H1 (cell line): ENCODE measurements around the gene MYL9. TPM values are rescaled to one million over a fixed set of nuclear protein-coding genes. Genes with fewer than 3 reads are reported as not detected.

Source experiments
- CTCF ChIA-PET: fragments of 300-600 bp; sonication (Branson Sonifier 250); formaldehyde crosslinking; loops from one replicate; lab custom pipeline; 2021; ENCODE audit not compliant: partially characterized antibody; lab: Charles Lee
- POLR2A ChIA-PET: fragments of 300-600 bp; sonication (Branson Sonifier 250); formaldehyde crosslinking; loops from one replicate; lab custom pipeline; 2021; ENCODE audit warnings: inconsistent platforms; ENCODE audit not compliant: partially characterized antibody; lab: Charles Lee
- DNase-seq, 2 experiments: peaks; one replicate each; pipeline versions ENCODE4 v3.0.0 to v3.0.0-alpha.2; 2010 to 2022; ENCODE audit warnings: low spot score in 2 of 2, low read depth in 1 of 2, mixed read lengths in 1 of 2
- FAIRE-seq: peaks from 2 replicates; lab custom pipeline; 2011; peaks lifted over from hg19 to GRCh38; lab: Jason Lieb, UNC
- H2AFZ ChIP-seq: 2 replicates; pipeline ENCODE4 v1.8.1; 2012; ENCODE audit warnings: low read length, inconsistent platforms
- H2AK5ac ChIP-seq: 2 replicates; pipeline ENCODE4 v1.6.1; 2013; ENCODE audit warnings: low read depth, low read length
- H2BK120ac ChIP-seq: replicated peaks from 2 replicates; pipeline ENCODE3; 2013; ENCODE audit warnings: low read depth, low read length, inconsistent platforms
- H2BK12ac ChIP-seq: 2 replicates; pipeline ENCODE4 v1.6.1; 2013; ENCODE audit warnings: low read depth, low read length
- H2BK15ac ChIP-seq: 2 replicates; pipeline ENCODE4 v1.6.1; 2013; ENCODE audit warnings: low read length
- H2BK20ac ChIP-seq: 2 replicates; pipeline ENCODE4 v1.6.1; 2013; ENCODE audit warnings: low read length
- H2BK5ac ChIP-seq: 2 replicates; pipeline ENCODE4 v1.6.1; 2013; ENCODE audit warnings: low read depth, low read length
- H3K14ac ChIP-seq: 2 replicates; pipeline ENCODE4 v1.6.1; 2013; ENCODE audit warnings: inconsistent platforms; ENCODE audit not compliant: insufficient read length
- H3K18ac ChIP-seq: 2 replicates; pipeline ENCODE4 v1.6.1; 2013; ENCODE audit warnings: low read length; ENCODE audit errors: extremely low read depth
- H3K23ac ChIP-seq: 2 replicates; pipeline ENCODE4 v1.6.1; 2013; ENCODE audit warnings: inconsistent platforms; ENCODE audit not compliant: insufficient read length
- H3K23me2 ChIP-seq: 2 replicates; pipeline ENCODE4 v1.6.1; 2013; ENCODE audit warnings: low read depth, low read length
- H3K27ac ChIP-seq: 2 replicates; pipeline ENCODE4 v1.6.1; 2011; ENCODE audit warnings: low read depth, low read length, inconsistent platforms
- H3K27me3 ChIP-seq, 4 experiments: replicated peaks in 1 of 4; 1 replicate in 1 of 4; 2 replicates in 3 of 4; pipeline versions ENCODE4 v1.6.1 to v1.8.1; 2011 to 2013; ENCODE audit warnings: low read length in 3 of 4, mild to moderate bottlenecking in 3 of 4, inconsistent platforms in 2 of 4, mixed read lengths in 2 of 4, moderate library complexity in 1 of 4; ENCODE audit not compliant: control insufficient read depth in 3 of 4, insufficient read depth in 3 of 4; ENCODE audit errors: extremely low read depth in 1 of 4
- H3K36me3 ChIP-seq, 4 experiments: 2 replicates each; pipeline versions ENCODE4 v1.6.1 to v1.8.1; 2011 to 2013; ENCODE audit warnings: mild to moderate bottlenecking in 4 of 4, low read length in 3 of 4, moderate library complexity in 2 of 4, control low read depth in 1 of 4, inconsistent platforms in 1 of 4; ENCODE audit not compliant: insufficient read depth in 4 of 4, control insufficient read depth in 2 of 4
- H3K4ac ChIP-seq: replicated peaks from 2 replicates; pipeline ENCODE3; 2013; ENCODE audit warnings: low read length, low read depth, mixed read lengths, inconsistent platforms; ENCODE audit not compliant: insufficient read length
- H3K4me1 ChIP-seq, 4 experiments: replicated peaks in 1 of 4; 1 replicate in 1 of 4; 2 replicates in 3 of 4; pipeline versions ENCODE4 v1.6.1 to v1.8.1; 2011 to 2013; ENCODE audit warnings: low read length in 3 of 4, inconsistent platforms in 2 of 4, mixed read lengths in 1 of 4; ENCODE audit not compliant: insufficient read depth in 4 of 4, control insufficient read depth in 3 of 4
- H3K4me2 ChIP-seq, 2 experiments: 2 replicates each; pipeline versions ENCODE4 v1.6.1 to v1.8.1; 2011 to 2013; ENCODE audit warnings: low read depth in 2 of 2, low read length in 2 of 2, control low read depth in 1 of 2, inconsistent platforms in 1 of 2, mild to moderate bottlenecking in 1 of 2; ENCODE audit not compliant: insufficient read depth in 1 of 2
- H3K4me3 ChIP-seq, 4 experiments: fragments of 200-600, 300-600 bp in 1 of 4; sonication (generic), shearing (Covaris generic), sonication (Bioruptor Twin) in 1 of 4; 2 replicates each; pipeline versions ENCODE4 v1.5.1 to v1.8.1; 2011 to 2016; ENCODE audit warnings: low read length in 4 of 4, low read depth in 3 of 4, control low read depth in 2 of 4, inconsistent platforms in 2 of 4, mild to moderate bottlenecking in 2 of 4, mixed read lengths in 1 of 4, moderate library complexity in 1 of 4; ENCODE audit not compliant: insufficient read depth in 2 of 4; ENCODE audit errors: extremely low read depth in 1 of 4
- H3K56ac ChIP-seq: replicated peaks from 2 replicates; pipeline ENCODE3; 2013; ENCODE audit warnings: low read depth, mild to moderate bottlenecking, mixed read lengths, low read length, inconsistent platforms; ENCODE audit not compliant: insufficient read length
- H3K79me1 ChIP-seq: 2 replicates; pipeline ENCODE4 v1.6.1; 2013; ENCODE audit warnings: low read depth, low read length, control low read depth
- H3K79me2 ChIP-seq, 2 experiments: 2 replicates each; pipeline versions ENCODE4 v1.6.1 to v1.8.1; 2012 to 2013; ENCODE audit warnings: low read length in 2 of 2, mild to moderate bottlenecking in 2 of 2, inconsistent platforms in 1 of 2; ENCODE audit not compliant: insufficient read depth in 2 of 2, control insufficient read depth in 1 of 2
- H3K9ac ChIP-seq, 4 experiments: replicated peaks in 1 of 4; 1 replicate in 1 of 4; 2 replicates in 3 of 4; pipeline versions ENCODE4 v1.6.1 to v1.8.1; 2011 to 2013; ENCODE audit warnings: low read depth in 3 of 4, low read length in 3 of 4, control low read depth in 2 of 4, mild to moderate bottlenecking in 2 of 4, moderate library complexity in 2 of 4, inconsistent platforms in 1 of 4; ENCODE audit errors: extremely low read depth in 1 of 4
- H3K9me3 ChIP-seq, 2 experiments: 2 replicates each; pipeline versions ENCODE4 v1.6.1 to v1.8.1; 2012 to 2013; ENCODE audit warnings: mild to moderate bottlenecking in 2 of 2, moderate library complexity in 2 of 2, control low read depth in 1 of 2, inconsistent platforms in 1 of 2, low read depth in 1 of 2, low read length in 1 of 2, mixed read lengths in 1 of 2; ENCODE audit not compliant: insufficient read depth in 2 of 2
- H4K20me1 ChIP-seq, 2 experiments: replicated peaks in 1 of 2; 2 replicates each; pipeline versions ENCODE3 to v1.8.1; 2011 to 2013; ENCODE audit warnings: inconsistent platforms in 2 of 2, low read length in 2 of 2, mild to moderate bottlenecking in 1 of 2; ENCODE audit not compliant: insufficient read depth in 2 of 2, control insufficient read depth in 1 of 2
- H4K5ac ChIP-seq: 2 replicates; pipeline ENCODE4 v1.6.1; 2013; ENCODE audit warnings: low read length, low read depth, mixed read lengths, inconsistent platforms; ENCODE audit not compliant: insufficient read length
- H4K8ac ChIP-seq: 2 replicates; pipeline ENCODE4 v1.8.0; 2013; ENCODE audit warnings: mild to moderate bottlenecking, moderate library complexity, low read length, inconsistent platforms; ENCODE audit not compliant: insufficient read depth; ENCODE audit errors: extremely low read depth
- H4K91ac ChIP-seq: replicated peaks from 2 replicates; pipeline ENCODE3; 2013; ENCODE audit warnings: low read length, mixed read lengths, inconsistent platforms; ENCODE audit not compliant: insufficient read length
- CBX5 ChIP-seq: fragments of 300-800, 300-1000 bp; sonication (generic); IDR thresholded peaks from 2 replicates; pipeline ENCODE4 v1.7.1; 2016; ENCODE audit warnings: antibody characterized with exemption, low read length, low read depth
- POU5F1 ChIP-seq: IDR thresholded peaks from 2 replicates; pipeline ENCODE4 v1.6.1; 2011; ENCODE audit warnings: low read depth, mild to moderate bottlenecking, low read length, moderate library complexity
- RAD21 ChIP-seq, 2 experiments: IDR thresholded peaks in 1 of 2; conservative IDR thresholded peaks in 1 of 2; 2 replicates each; pipeline ENCODE4 v1.6.1; 2011; ENCODE audit warnings: low read depth in 2 of 2, low read length in 2 of 2, improper control_type of control experiment in 1 of 2, inconsistent platforms in 1 of 2, mild to moderate bottlenecking in 1 of 2, moderate library complexity in 1 of 2
- YY1 ChIP-seq: IDR thresholded peaks from 2 replicates; pipeline ENCODE4 v1.6.1; 2011; ENCODE audit warnings: low read depth, mild to moderate bottlenecking, low read length
- WGBS, 2 experiments: shearing (Covaris generic) in 1 of 2; methylation state at CpG; one replicate each; pipeline versions ENCODE4 v1.1.6 to v1.1.7; 2013 to 2015; ENCODE audit warnings: low lambda C conversion rate in 2 of 2, mixed read lengths in 2 of 2, inconsistent platforms in 1 of 2, low coverage in 1 of 2, missing lambda C conversion rate in 1 of 2; ENCODE audit not compliant: insufficient replicate concordance in 2 of 2, insufficient coverage in 1 of 2, insufficient read length in 1 of 2; ENCODE audit errors: extremely low coverage in 1 of 2, missing lambda C conversion rate in 1 of 2; 5-methylcytosine and 5-hydroxymethylcytosine counted together
- polyA plus RNA-seq, 7 experiments: library from polyadenylated mRNA; depleted of rRNA in 3 of 7; stranded (reverse) in 5 of 7; unstranded in 2 of 7; fragments of >200 nt in 5 of 7; fragments of 200-250 nt in 2 of 7; gene quantifications; 1 replicate in 5 of 7; 2 replicates in 1 of 7; 4 replicates in 1 of 7; pipeline versions ENCODE4 v1.2.1 to v1.2.3, GENCODE V29; 2011 to 2013; ENCODE audit warnings: missing spikeins in 2 of 7, mixed read lengths in 2 of 7
- total RNA-seq: library from RNA; stranded (reverse); fragmentation: NEBNext Ultra II Directional; extraction: Animal tissue kit (Norgen Biotek cat#: 25700); gene quantifications from 2 replicates; pipeline ENCODE4 v1.2.1, GENCODE V29; 2021
- TF ChIP-seq, protein P1 (sequence below), 3 experiments: IDR thresholded peaks; 1 replicate in 2 of 3; 2 replicates in 1 of 3; pipeline versions ENCODE4 v1.5.1 to v1.6.1; 2011; ENCODE audit warnings: low read length in 3 of 3, mild to moderate bottlenecking in 3 of 3, inconsistent platforms in 2 of 3, low read depth in 1 of 3, moderate library complexity in 1 of 3; ENCODE audit not compliant: insufficient read depth in 1 of 3; ENCODE audit errors: control extremely low read depth in 1 of 3

Gene MYL9
- total and polyA plus RNA-seq, 2 of the 8 experiments (the other 6 are each of a cell fraction or from before 2014, with no cell fraction given) = 26.8 to 193 TPM

- H3K4me2 ChIP-seq = no peak overlapping the region
- H2BK5ac ChIP-seq = no peak overlapping the region
- H3K18ac ChIP-seq = no peak overlapping the region
- FAIRE-seq = no peak
- H2BK12ac ChIP-seq = no peak overlapping the region
- peaks cover 7% of the 10 kb centered on the region for H3K79me1 ChIP-seq
- H3K14ac ChIP-seq = no peak overlapping the region
- H3K56ac ChIP-seq = no peak overlapping the region
- H3K4ac ChIP-seq = no peak overlapping the region
- no peak overlapping the region for H2BK120ac ChIP-seq
- no peak overlapping the region for H3K23ac ChIP-seq
- no peak overlapping the region for H3K4me3 ChIP-seq
- H3K9me3 ChIP-seq = peaks cover under 1% of the 10 kb centered on the region in 2 experiments; a peak in 1 of 4 replicates
- TF ChIP-seq CBX5 (no peak), YY1 (peak; percentile 80), RAD21 (IDR thresholded peaks at IDR 0.05 in 1 of 2, conservative IDR thresholded peaks at IDR 0.05 in 1 of 2; ENCODE audit: low read depth in 2 of 2, low read length in 2 of 2) (peak; percentile 51 to 65), POU5F1 (no peak)
- TF ChIP-seq, protein P1, sequence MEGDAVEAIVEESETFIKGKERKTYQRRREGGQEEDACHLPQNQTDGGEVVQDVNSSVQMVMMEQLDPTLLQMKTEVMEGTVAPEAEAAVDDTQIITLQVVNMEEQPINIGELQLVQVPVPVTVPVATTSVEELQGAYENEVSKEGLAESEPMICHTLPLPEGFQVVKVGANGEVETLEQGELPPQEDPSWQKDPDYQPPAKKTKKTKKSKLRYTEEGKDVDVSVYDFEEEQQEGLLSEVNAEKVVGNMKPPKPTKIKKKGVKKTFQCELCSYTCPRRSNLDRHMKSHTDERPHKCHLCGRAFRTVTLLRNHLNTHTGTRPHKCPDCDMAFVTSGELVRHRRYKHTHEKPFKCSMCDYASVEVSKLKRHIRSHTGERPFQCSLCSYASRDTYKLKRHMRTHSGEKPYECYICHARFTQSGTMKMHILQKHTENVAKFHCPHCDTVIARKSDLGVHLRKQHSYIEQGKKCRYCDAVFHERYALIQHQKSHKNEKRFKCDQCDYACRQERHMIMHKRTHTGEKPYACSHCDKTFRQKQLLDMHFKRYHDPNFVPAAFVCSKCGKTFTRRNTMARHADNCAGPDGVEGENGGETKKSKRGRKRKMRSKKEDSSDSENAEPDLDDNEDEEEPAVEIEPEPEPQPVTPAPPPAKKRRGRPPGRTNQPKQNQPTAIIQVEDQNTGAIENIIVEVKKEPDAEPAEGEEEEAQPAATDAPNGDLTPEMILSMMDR (IDR thresholded peaks at IDR 0.05; ENCODE audit: control extremely low read depth in 1 of 3, insufficient read depth in 1 of 3, low read depth in 1 of 3, low read length in 3 of 3) = peak; percentile 49 to 65 (median 58)
- TF ChIP-seq, all 59 proteins: peak for 3
- Histone ChIP-seq H4K91ac (no peak overlapping the region), H2BK15ac (no peak overlapping the region), H2AFZ (no peak overlapping the region), H2AK5ac (no peak overlapping the region), H2BK20ac (no peak overlapping the region), H3K27ac (no peak overlapping the region), H4K5ac (no peak overlapping the region), H4K20me1 (no peaks in the 10 kb centered on the region), H3K9ac (no peak overlapping the region), H3K23me2 (no peaks in the 10 kb centered on the region), H4K8ac (no peak overlapping the region), H3K36me3 (peaks cover 9 to 29% (median 22%) of the 10 kb centered on the region in 4 experiments; a peak in 6 of 8 replicates), H3K79me2 (peaks cover 0 to 5% of the 10 kb centered on the region in 2 experiments; a peak in 1 of 4 replicates), H3K4me1 (peaks cover 0 to 8% (median 2%) of the 10 kb centered on the region in 4 experiments; a peak in 5 of 7 replicates), H3K27me3 (no peaks in the 10 kb centered on the region)
- ChIA-PET POLR2A (interaction anchor here (0.6 to 26.6 kb wide), 12 partner anchors 9 to 355 kb away, joined by 3 to 388 read pairs (median 3); partner anchors contain the start of genes RAB5IF and TGIF2), CTCF (interaction anchor here (0.7 to 14.2 kb wide), 17 partner anchors 8 to 141 kb away, joined by 3 to 202 read pairs (median 4); partner anchors contain the start of genes RAB5IF and TGIF2)
- WGBS, 2 experiments = 88% methylated on average over 9 of the region's 9 CpGs; no CpG with 5 or more reads in 1 of the 2 experiments
- no peak for DNase-seq
These were observed 50.7 kb downstream of the MYL9 start for GRCh38 chr20:36591854-36592641.
